ENCODE results near the gene PPP1CA.

- TF ChIP-seq POLR2A (IDR thresholded peaks at IDR 0.05) (no peak), CTCF (IDR thresholded peaks at IDR 0.05) (no peak), POLR2AphosphoS5 (IDR thresholded peaks at IDR 0.05) (no peak), EP300 (IDR thresholded peaks at IDR 0.05) (no peak)
Observed at GRCh38 chr11:67432655-67433349, 31.1 kb upstream of the PPP1CA start.
